H9 (cell line): ENCODE results near the gene ERFL. TPM values are rescaled to one million over a fixed set of nuclear protein-coding genes. Genes with fewer than 3 reads are reported as not detected.
A peak's percentile ranks its signal among the peaks of the same experiment; 100 is the strongest.

ENCODE experiments used
- DNase-seq: peaks from one replicate; pipeline ENCODE4 v3.0.0-alpha.2; 2017
- H2AFZ ChIP-seq: one replicate; pipeline ENCODE4 v1.6.1; 2013; ENCODE audit warnings: mild to moderate bottlenecking, low read length, control low read depth, moderate library complexity
- H2AK5ac ChIP-seq: 2 replicates; pipeline ENCODE4 v1.6.1; 2013; ENCODE audit warnings: low read length, control low read depth, mixed read lengths; ENCODE audit not compliant: insufficient read length
- H2BK120ac ChIP-seq: one replicate; pipeline ENCODE4 v1.6.1; 2013; ENCODE audit warnings: low read depth, mild to moderate bottlenecking, low read length, control low read depth, inconsistent platforms; ENCODE audit not compliant: poor library complexity, severe bottlenecking
- H2BK12ac ChIP-seq: 2 replicates; pipeline ENCODE4 v1.6.1; 2013; ENCODE audit warnings: low read length, control low read depth, mixed read lengths, low read depth; ENCODE audit not compliant: insufficient read length
- H2BK15ac ChIP-seq: 2 replicates; pipeline ENCODE4 v1.6.1; 2013; ENCODE audit warnings: low read depth, low read length, control low read depth
- H2BK20ac ChIP-seq: one replicate; pipeline ENCODE4 v1.6.1; 2013; ENCODE audit warnings: low read depth, mild to moderate bottlenecking, low read length, control low read depth, inconsistent platforms; ENCODE audit not compliant: poor library complexity, severe bottlenecking
- H2BK5ac ChIP-seq: 2 replicates; pipeline ENCODE4 v1.6.1; 2013; ENCODE audit warnings: low read length, control low read depth, mixed read lengths; ENCODE audit not compliant: insufficient read length
- H3K14ac ChIP-seq: 2 replicates; pipeline ENCODE4 v1.6.1; 2013; ENCODE audit warnings: low read length, control low read depth; ENCODE audit not compliant: insufficient read depth
- H3K18ac ChIP-seq: 2 replicates; pipeline ENCODE4 v1.6.1; 2013; ENCODE audit warnings: low read depth, mild to moderate bottlenecking, mixed read lengths, low read length, control low read depth; ENCODE audit not compliant: insufficient read length
- H3K23ac ChIP-seq: 2 replicates; pipeline ENCODE4 v1.6.1; 2013; ENCODE audit warnings: low read length, control low read depth, mixed read lengths, low read depth; ENCODE audit not compliant: insufficient read length
- H3K23me2 ChIP-seq: 2 replicates; pipeline ENCODE4 v1.6.1; 2013; ENCODE audit warnings: low read depth, mild to moderate bottlenecking, mixed read lengths, low read length, control low read depth; ENCODE audit not compliant: insufficient read length, poor library complexity, severe bottlenecking
- H3K27ac ChIP-seq: 2 replicates; pipeline ENCODE4 v1.5.1; 2013; ENCODE audit warnings: low read length, control low read depth, mixed read lengths, low read depth; ENCODE audit not compliant: insufficient read length
- H3K27me3 ChIP-seq: 2 replicates; pipeline ENCODE4 v1.6.1; 2013; ENCODE audit warnings: low read length, control low read depth, inconsistent platforms; ENCODE audit not compliant: insufficient read depth
- H3K4ac ChIP-seq: 2 replicates; pipeline ENCODE4 v1.6.1; 2013; ENCODE audit warnings: low read depth, mild to moderate bottlenecking, control low read depth, inconsistent platforms, low read length, moderate library complexity
- H3K4me1 ChIP-seq: 2 replicates; pipeline ENCODE4 v1.6.1; 2013; ENCODE audit warnings: low read length, control low read depth, inconsistent platforms; ENCODE audit not compliant: insufficient read depth
- H3K4me2 ChIP-seq: 2 replicates; pipeline ENCODE4 v1.6.1; 2013; ENCODE audit warnings: low read length, control low read depth, mixed read lengths; ENCODE audit not compliant: insufficient read length, insufficient read depth
- H3K56ac ChIP-seq: 2 replicates; pipeline ENCODE4 v1.6.1; 2013; ENCODE audit warnings: low read depth, mild to moderate bottlenecking, mixed read lengths, low read length, control low read depth; ENCODE audit not compliant: insufficient read length
- H3K79me1 ChIP-seq: 2 replicates; pipeline ENCODE4 v1.6.1; 2013; ENCODE audit warnings: low read depth, mild to moderate bottlenecking, moderate library complexity, low read length, control low read depth, inconsistent platforms; ENCODE audit not compliant: insufficient read depth, poor library complexity, severe bottlenecking
- H3K79me2 ChIP-seq: 2 replicates; pipeline ENCODE4 v1.6.1; 2013; ENCODE audit warnings: low read length, control low read depth, inconsistent platforms; ENCODE audit not compliant: insufficient read depth
- H3K9ac ChIP-seq: 2 replicates; pipeline ENCODE4 v1.6.1; 2013; ENCODE audit warnings: low read length, control low read depth, mixed read lengths; ENCODE audit not compliant: insufficient read length; ENCODE audit errors: extremely low read depth
- H3K9me3 ChIP-seq: one replicate; pipeline ENCODE4 v1.6.1; 2013; ENCODE audit warnings: low read depth, low read length, inconsistent platforms; ENCODE audit not compliant: control insufficient read depth
- H3T11ph ChIP-seq: one replicate; pipeline ENCODE4 v1.6.1; 2013; ENCODE audit warnings: mild to moderate bottlenecking, low read length, control low read depth, inconsistent platforms
- H4K20me1 ChIP-seq: one replicate; pipeline ENCODE4 v1.6.1; 2013; ENCODE audit not compliant: control insufficient read depth, insufficient read length, insufficient read depth
- H4K5ac ChIP-seq: 2 replicates; pipeline ENCODE4 v1.6.1; 2013; ENCODE audit warnings: low read depth, mild to moderate bottlenecking, mixed read lengths, low read length, control low read depth; ENCODE audit not compliant: insufficient read length
- H4K8ac ChIP-seq: replicated peaks from 2 replicates; pipeline ENCODE4 v1.6.1; 2013; ENCODE audit warnings: low read length, control low read depth, mixed read lengths, low read depth; ENCODE audit not compliant: insufficient read length
- H4K91ac ChIP-seq: 2 replicates; pipeline ENCODE4 v1.6.1; 2013; ENCODE audit warnings: low read depth, mild to moderate bottlenecking, moderate library complexity, mixed read lengths, low read length, control low read depth; ENCODE audit not compliant: insufficient read length
- H3K27ac Mint-ChIP-seq, 3 experiments: 2 replicates in 2 of 3; 3 replicates in 1 of 3; pipeline ENCODE4 v1.8.0; 2020 to 2021; ENCODE audit warnings: mixed read lengths in 3 of 3, mild to moderate bottlenecking in 1 of 3, moderate library complexity in 1 of 3
- H3K27me3 Mint-ChIP-seq: 2 replicates; pipeline ENCODE4 v1.8.0; 2021; ENCODE audit warnings: low read depth, mild to moderate bottlenecking, moderate library complexity, mixed read lengths
- H3K36me3 Mint-ChIP-seq, 3 experiments: 2 replicates in 2 of 3; 3 replicates in 1 of 3; pipeline ENCODE4 v1.8.0; 2020 to 2021; ENCODE audit warnings: low read depth in 3 of 3, mixed read lengths in 3 of 3; ENCODE audit not compliant: insufficient read depth in 1 of 3
- H3K4me1 Mint-ChIP-seq, 2 experiments: 2 replicates each; pipeline ENCODE4 v1.8.0; 2020; ENCODE audit warnings: mixed read lengths in 2 of 2
- H3K4me3 Mint-ChIP-seq, 2 experiments: 2 replicates in 1 of 2; 3 replicates in 1 of 2; pipeline ENCODE4 v1.8.0; 2020 to 2021; ENCODE audit warnings: mild to moderate bottlenecking in 2 of 2, mixed read lengths in 2 of 2, moderate library complexity in 1 of 2
- H3K9me3 Mint-ChIP-seq, 2 experiments: 2 replicates in 1 of 2; 3 replicates in 1 of 2; pipeline ENCODE4 v1.8.0; 2020; ENCODE audit warnings: mild to moderate bottlenecking in 2 of 2, mixed read lengths in 2 of 2, moderate library complexity in 1 of 2
- CTCF ChIP-seq: fragments of 200-600 bp; sonication (generic); conservative IDR thresholded peaks from 3 replicates; pipeline ENCODE4 v1.8.0; 2021; ENCODE audit warnings: antibody characterized with exemption, mild to moderate bottlenecking
- WGBS: extraction: QIAGEN DNeasy Blood & Tissue Kit; methylation state at CpG from one replicate; pipeline ENCODE4 v1.1.7; 2013; ENCODE audit warnings: missing lambda C conversion rate, low lambda C conversion rate, mixed read lengths; ENCODE audit not compliant: insufficient read length; ENCODE audit errors: extremely low coverage; 5-methylcytosine and 5-hydroxymethylcytosine counted together
- total RNA-seq: library from RNA; stranded (reverse); gene quantifications from 2 replicates; pipeline ENCODE4 v1.2.1, GENCODE V29; 2021

Gene ERFL
- total RNA-seq, 1 experiment from 2014 or later: 0.22 TPM

- Histone ChIP-seq H4K91ac (no peak overlapping the region), H3K4me2 (no peak overlapping the region), H3K79me2 (peaks cover 6% of the 10 kb centered on the region; the same call in 1 of the 2 replicates), H4K5ac (no peak overlapping the region), H3K27me3 (no peaks in the 10 kb centered on the region), H2AK5ac (no peak overlapping the region), H2BK120ac (no peak overlapping the region), H4K8ac (no peak overlapping the region), H3K14ac (no peak overlapping the region), H4K20me1 (no peaks in the 10 kb centered on the region), H3T11ph (no peak overlapping the region), H3K9ac (no peak overlapping the region), H3K18ac (no peak overlapping the region), H3K79me1 (peaks cover 13% of the 10 kb centered on the region), H3K56ac (no peak overlapping the region), H3K4me1 (no peaks in the 10 kb centered on the region), H3K9me3 (no peaks in the 10 kb centered on the region), H2AFZ (no peak overlapping the region), H3K23ac (no peak overlapping the region), H2BK12ac (no peak overlapping the region), H2BK5ac (no peak overlapping the region), H3K27ac (no peak overlapping the region), H2BK20ac (no peak overlapping the region), H2BK15ac (no peak overlapping the region), H3K4ac (no peak overlapping the region), H3K23me2 (no peaks in the 10 kb centered on the region)
- no peak for TF ChIP-seq CTCF
- no peak for DNase-seq
- Mint-ChIP-seq H3K4me3 (no peak overlapping the region; a peak in 1 of 5 replicates), H3K27ac (peak overlapping the region; percentile 79 to 96 (median 95); a peak in 4 of 7 replicates), H3K27me3 (peaks cover 3% of the 10 kb centered on the region; the same call in 1 of the 2 replicates), H3K4me1 (peaks cover 18 to 26% of the 10 kb centered on the region in 2 experiments), H3K9me3 (no peaks in the 10 kb centered on the region; a peak in 1 of 5 replicates), H3K36me3 (peaks cover 48 to 84% (median 73%) of the 10 kb centered on the region in 3 experiments)
- WGBS: no CpG with 5 or more reads among the region's 10 CpGs
Observed at GRCh38 chr19:41868120-41868988, 59.9 kb downstream of the ERFL start.
